Naive B cell (primary cell): Measurements from ENCODE around the gene CTRL. TPM values are rescaled to one million over a fixed set of nuclear protein-coding genes. Genes with fewer than 3 reads are reported as not detected.
A peak's percentile ranks its signal among the peaks of the same experiment; 100 is the strongest.
"Not testable (repeated sequence)": the region's sequence is repeated elsewhere in the genome, so short reads cannot be mapped to it uniquely, and the experiment has no call there.

Experiments
- ATAC-seq, 2 donors: fragments of 150-1000 bp; cut with Tn5 transposase; 2 replicates each; pipeline ENCODE4 v1.10.0; 2021; ENCODE audit warnings: low read depth in 2 of 2, mild to moderate bottlenecking in 2 of 2, moderate library complexity in 2 of 2
- DNase-seq: peaks from one replicate; pipeline ENCODE4 v3.0.0; 2022
- H3K27ac Mint-ChIP-seq, 6 donors: one replicate each; pipeline ENCODE4 v1.8.0; 2020 to 2022; ENCODE audit warnings: mild to moderate bottlenecking in 6 of 6, mixed read lengths in 6 of 6, moderate library complexity in 5 of 6, inconsistent platforms in 2 of 6
- H3K27me3 Mint-ChIP-seq, 3 donors: one replicate each; pipeline ENCODE4 v1.8.0; 2021 to 2022; ENCODE audit warnings: mixed read lengths in 3 of 3, mild to moderate bottlenecking in 1 of 3
- H3K36me3 Mint-ChIP-seq, 2 donors: one replicate each; pipeline ENCODE4 v1.8.0; 2020 to 2022; ENCODE audit warnings: mixed read lengths in 2 of 2, inconsistent platforms in 1 of 2, mild to moderate bottlenecking in 1 of 2
- H3K4me1 Mint-ChIP-seq, 3 donors: one replicate each; pipeline ENCODE4 v1.8.0; 2020 to 2022; ENCODE audit warnings: mixed read lengths in 3 of 3, inconsistent platforms in 1 of 3, mild to moderate bottlenecking in 1 of 3, moderate library complexity in 1 of 3
- H3K4me3 Mint-ChIP-seq, 8 donors: one replicate each; pipeline ENCODE4 v1.8.0; 2020 to 2022; ENCODE audit warnings: mild to moderate bottlenecking in 8 of 8, mixed read lengths in 8 of 8, moderate library complexity in 8 of 8, inconsistent platforms in 2 of 8
- H3K9me3 Mint-ChIP-seq, 7 donors: one replicate each; pipeline ENCODE4 v1.8.0; 2020 to 2022; ENCODE audit warnings: mixed read lengths in 7 of 7, mild to moderate bottlenecking in 5 of 7, inconsistent platforms in 2 of 7, moderate library complexity in 1 of 7
- polyA plus RNA-seq, 6 donors: library from polyadenylated mRNA; unstranded; fragments of 300-500 nt; fragmentation: Illumina TruSeq; gene quantifications; one replicate each; pipeline ENCODE4 v1.2.3, GENCODE V29; 2021; ENCODE audit warnings: low read depth in 6 of 6

Gene CTRL
- polyA plus RNA-seq, 6 donors from 2014 or later = 0.65 to 3.2 (median 1.3) TPM

GRCh38 chr16:67917852-67918236, 13.8 kb downstream of the CTRL start:
- no peak for DNase-seq
- H3K27me3 Mint-ChIP-seq = no peaks in the 10 kb centered on the region
- H3K4me1 Mint-ChIP-seq = peaks cover 19 to 39% (median 31%) of the 10 kb centered on the region in 3 donors
- peak overlapping the region in 1 of 6 donors; percentile 12 for H3K27ac Mint-ChIP-seq
- no peaks in the 10 kb centered on the region for H3K9me3 Mint-ChIP-seq
- H3K4me3 Mint-ChIP-seq = no peak overlapping the region
- ATAC-seq = no peak
- peaks cover 0 to 8% of the 10 kb centered on the region in 2 donors for H3K36me3 Mint-ChIP-seq

DNA sequence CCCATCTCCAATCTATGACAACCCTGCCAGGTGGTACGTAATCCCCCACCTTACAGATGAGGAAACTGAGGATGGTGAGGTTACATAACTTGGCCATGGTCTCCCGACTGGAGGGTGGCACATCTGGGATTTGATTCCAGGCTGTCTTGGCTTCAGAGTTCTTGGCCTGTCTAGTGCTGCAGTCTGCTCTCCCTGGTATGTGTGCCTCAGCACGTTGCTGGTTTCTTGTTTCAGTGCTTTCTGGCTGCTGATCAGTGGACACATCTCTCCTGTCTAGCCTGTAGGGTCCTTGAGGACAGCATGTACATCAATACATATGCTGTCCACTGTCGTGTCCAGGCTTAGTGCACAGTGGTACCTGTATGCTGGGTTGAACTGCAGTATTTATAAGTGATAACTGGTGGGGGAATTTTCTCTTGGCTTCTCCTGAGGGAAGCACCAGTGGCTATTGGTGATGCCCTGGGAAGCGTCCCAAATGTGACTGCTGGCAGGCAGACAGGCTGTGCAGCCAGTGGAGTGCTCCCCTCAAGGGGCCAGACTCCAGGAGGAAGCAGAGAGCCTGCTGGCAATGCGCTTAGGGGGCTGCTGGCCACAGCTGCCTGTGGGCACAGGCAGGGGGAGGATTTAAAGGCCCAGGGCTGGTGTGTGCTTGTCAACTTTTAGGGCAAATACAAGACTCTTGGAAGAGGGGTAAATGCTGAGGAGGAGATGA, 14.4 kb downstream of the CTRL start:
- H3K27ac Mint-ChIP-seq = peak overlapping the region in 1 of 6 donors; percentile 19
- no peaks in the 10 kb centered on the region for H3K9me3 Mint-ChIP-seq
- no peaks in the 10 kb centered on the region for H3K27me3 Mint-ChIP-seq
- H3K4me3 Mint-ChIP-seq = no peak overlapping the region
- DNase-seq = no peak
- ATAC-seq = no peak
- H3K36me3 Mint-ChIP-seq = peaks cover 0 to 8% of the 10 kb centered on the region in 2 donors
- H3K4me1 Mint-ChIP-seq = peaks cover 19 to 37% (median 26%) of the 10 kb centered on the region in 3 donors

GRCh38 chr16:67915831-67916723, 15.6 kb downstream of the CTRL start:
- H3K36me3 Mint-ChIP-seq = peaks cover 0 to 8% of the 10 kb centered on the region in 2 donors
- ATAC-seq = no peak
- H3K4me3 Mint-ChIP-seq = peak overlapping the region in 1 of 8 donors; percentile 29
- no peaks in the 10 kb centered on the region for H3K27me3 Mint-ChIP-seq
- H3K9me3 Mint-ChIP-seq = no peaks in the 10 kb centered on the region
- DNase-seq = no peak
- H3K4me1 Mint-ChIP-seq = peaks cover 22 to 30% (median 24%) of the 10 kb centered on the region in 3 donors
- peak overlapping the region in 3 of 6 donors; percentile 13 to 91 (median 53) for H3K27ac Mint-ChIP-seq

DNA sequence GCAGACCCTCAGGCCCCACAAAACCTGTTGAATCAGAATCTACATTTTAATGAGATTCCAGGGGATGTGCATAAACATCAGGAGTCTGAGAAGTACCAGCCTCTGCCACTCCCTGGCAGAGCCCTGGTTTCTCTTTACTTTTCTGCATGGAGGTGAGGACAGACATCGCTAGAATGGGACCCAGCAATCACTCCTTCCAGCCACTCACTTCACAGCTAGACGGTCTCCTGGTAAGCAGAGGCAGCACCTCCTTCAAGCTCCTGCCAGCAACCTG, 16.2 kb downstream of the CTRL start:
- peaks cover 22 to 30% (median 24%) of the 10 kb centered on the region in 3 donors for H3K4me1 Mint-ChIP-seq
- H3K36me3 Mint-ChIP-seq, ATAC-seq, H3K9me3 Mint-ChIP-seq, H3K4me3 Mint-ChIP-seq, H3K27me3 Mint-ChIP-seq, DNase-seq, H3K27ac Mint-ChIP-seq: not testable (repeated sequence)

GRCh38 chr16:67914758-67915495, 16.7 kb downstream of the CTRL start:
- no peak overlapping the region for H3K4me3 Mint-ChIP-seq
- no peaks in the 10 kb centered on the region for H3K27me3 Mint-ChIP-seq
- DNase-seq (no peak), ATAC-seq (no peak)
- H3K27ac Mint-ChIP-seq = peak overlapping the region in 2 of 6 donors; percentile 48 to 66
- H3K36me3 Mint-ChIP-seq = peaks cover 0 to 8% of the 10 kb centered on the region in 2 donors
- no peaks in the 10 kb centered on the region for H3K9me3 Mint-ChIP-seq
- H3K4me1 Mint-ChIP-seq = peaks cover 22 to 30% (median 24%) of the 10 kb centered on the region in 3 donors

DNA sequence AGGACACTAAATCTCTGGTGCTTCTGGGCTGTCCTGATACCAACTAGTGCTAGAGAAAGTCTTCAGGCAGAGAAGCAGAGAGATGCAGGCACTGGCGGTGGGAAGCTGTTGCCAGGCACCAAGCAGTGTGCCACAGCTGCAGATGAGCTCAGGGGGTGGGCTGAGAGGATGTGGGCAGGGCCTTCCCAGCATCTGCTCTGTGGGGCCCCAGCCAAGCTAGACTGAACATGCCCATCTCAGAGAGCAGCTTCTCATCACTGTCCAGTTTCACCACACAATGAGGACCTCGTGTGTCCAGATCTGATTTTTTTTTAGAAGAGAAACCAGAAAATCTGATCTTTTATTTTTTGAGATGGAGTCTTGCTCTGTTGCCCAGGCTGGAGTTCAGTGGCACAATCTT, 21.5 kb downstream of the CTRL start:
- no peak for DNase-seq
- Mint-ChIP-seq H3K4me3 (no peak overlapping the region), H3K9me3 (no peaks in the 10 kb centered on the region)

DNA sequence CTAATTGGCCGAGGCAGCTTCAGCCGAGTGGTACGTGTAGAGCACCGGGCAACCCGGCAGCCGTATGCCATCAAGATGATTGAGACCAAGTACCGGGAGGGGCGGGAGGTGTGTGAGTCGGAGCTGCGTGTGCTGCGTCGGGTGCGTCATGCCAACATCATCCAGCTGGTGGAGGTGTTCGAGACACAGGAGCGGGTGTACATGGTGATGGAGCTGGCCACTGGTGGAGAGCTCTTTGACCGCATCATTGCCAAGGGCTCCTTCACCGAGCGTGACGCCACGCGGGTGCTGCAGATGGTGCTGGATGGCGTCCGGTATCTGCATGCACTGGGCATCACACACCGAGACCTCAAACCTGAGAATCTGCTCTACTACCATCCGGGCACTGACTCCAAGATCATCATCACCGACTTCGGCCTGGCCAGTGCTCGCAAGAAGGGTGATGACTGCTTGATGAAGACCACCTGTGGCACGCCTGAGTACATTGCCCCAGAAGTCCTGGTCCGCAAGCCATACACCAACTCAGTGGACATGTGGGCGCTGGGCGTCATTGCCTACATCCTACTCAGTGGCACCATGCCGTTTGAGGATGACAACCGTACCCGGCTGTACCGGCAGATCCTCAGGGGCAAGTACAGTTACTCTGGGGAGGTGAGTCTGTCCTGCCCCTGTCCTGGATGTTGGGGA, 22.5 kb downstream of the CTRL start:
- H3K27ac Mint-ChIP-seq = peak overlapping the region in 3 of 6 donors; percentile 18 to 92 (median 87)
- H3K36me3 Mint-ChIP-seq = no peaks in the 10 kb centered on the region
- no peak overlapping the region for H3K4me3 Mint-ChIP-seq
- H3K9me3 Mint-ChIP-seq = no peaks in the 10 kb centered on the region
- ATAC-seq = no peak
- no peaks in the 10 kb centered on the region for H3K27me3 Mint-ChIP-seq
- no peak for DNase-seq
- peaks cover 5 to 15% (median 12%) of the 10 kb centered on the region in 3 donors for H3K4me1 Mint-ChIP-seq

More for the DNA sequence above, 21.5 kb downstream of the CTRL start:
- H3K27me3 Mint-ChIP-seq = no peaks in the 10 kb centered on the region
- H3K27ac Mint-ChIP-seq = peak overlapping the region in 1 of 6 donors; percentile 18
- H3K36me3 Mint-ChIP-seq = no peaks in the 10 kb centered on the region
- H3K4me1 Mint-ChIP-seq = peaks cover 5 to 18% (median 10%) of the 10 kb centered on the region in 3 donors
- ATAC-seq = peak in 1 of 2 donors; percentile 30

DNA sequence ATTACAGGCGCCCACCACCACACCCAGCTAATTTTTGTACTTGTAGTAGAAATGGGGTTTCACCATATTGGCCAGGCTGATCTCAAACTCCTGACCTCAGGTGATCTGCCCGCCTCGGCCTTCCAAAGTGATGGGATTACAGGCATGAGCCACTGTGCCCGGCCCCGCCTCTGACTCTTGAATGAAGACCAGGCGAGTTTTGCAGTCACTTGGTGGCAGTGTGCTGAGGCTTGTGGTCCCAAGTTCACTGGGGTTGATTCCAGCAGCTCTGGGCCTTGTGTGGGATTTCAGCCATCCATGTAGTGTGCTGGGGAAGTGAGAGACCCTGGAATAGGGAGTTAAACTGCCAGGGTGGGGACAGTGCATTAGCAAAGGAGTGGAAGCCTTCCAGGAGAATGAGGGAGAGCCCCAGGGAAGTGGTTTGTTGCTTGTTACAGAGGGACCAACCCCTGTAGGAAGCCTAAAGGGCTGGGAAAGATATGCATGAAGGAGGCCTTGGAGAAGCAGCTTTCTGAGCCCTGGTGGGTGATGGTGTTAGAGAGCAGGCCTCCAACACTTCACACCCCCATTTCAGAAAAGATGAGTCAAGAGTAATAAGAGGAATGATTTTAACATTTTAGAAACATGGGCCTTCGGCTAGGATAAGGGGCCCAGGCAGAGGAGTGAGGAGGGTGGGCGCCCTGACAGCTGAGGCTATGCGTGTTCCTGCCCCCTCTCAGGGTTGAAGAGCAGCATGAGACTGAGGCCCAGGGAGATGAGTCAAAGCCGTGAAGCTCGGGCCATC, 24.1 kb downstream of the CTRL start:
- DNase-seq (no peak), ATAC-seq (no peak)
- no peaks in the 10 kb centered on the region for H3K9me3 Mint-ChIP-seq
- peaks cover 7 to 16% (median 14%) of the 10 kb centered on the region in 3 donors for H3K4me1 Mint-ChIP-seq
- H3K27ac Mint-ChIP-seq = peak overlapping the region in 3 of 6 donors; percentile 16 to 72 (median 49)
- no peaks in the 10 kb centered on the region for H3K36me3 Mint-ChIP-seq
- H3K4me3 Mint-ChIP-seq = peak overlapping the region in 1 of 8 donors; percentile 9
- no peaks in the 10 kb centered on the region for H3K27me3 Mint-ChIP-seq

DNA sequence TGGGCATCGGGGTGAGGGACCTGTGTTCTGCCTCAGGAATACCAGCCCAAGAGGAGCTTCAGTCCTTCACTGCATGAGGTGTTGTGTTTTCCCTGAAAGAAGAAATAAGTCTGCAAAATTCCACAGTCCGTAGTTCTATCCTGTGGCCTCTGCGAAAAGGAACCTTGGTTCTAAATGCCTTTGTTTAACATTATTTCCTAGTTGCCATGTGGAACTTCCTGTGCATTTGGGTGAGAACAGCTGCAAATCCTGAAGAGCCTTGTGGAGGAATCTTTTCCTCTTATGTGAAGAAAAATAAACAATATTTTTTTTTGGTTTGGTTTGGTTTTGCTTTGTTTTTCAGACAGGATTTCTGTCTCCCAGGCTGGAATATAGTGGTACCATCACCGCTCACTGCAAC, 28.8 kb downstream of the CTRL start:
- no peak for DNase-seq
- ATAC-seq = no peak
- Mint-ChIP-seq H3K9me3 (no peaks in the 10 kb centered on the region), H3K4me3 (no peak overlapping the region), H3K36me3 (no peaks in the 10 kb centered on the region), H3K27ac (peak overlapping the region in 1 of 6 donors; percentile 47), H3K27me3 (no peaks in the 10 kb centered on the region), H3K4me1 (peaks cover 19 to 32% (median 22%) of the 10 kb centered on the region in 3 donors)

DNA sequence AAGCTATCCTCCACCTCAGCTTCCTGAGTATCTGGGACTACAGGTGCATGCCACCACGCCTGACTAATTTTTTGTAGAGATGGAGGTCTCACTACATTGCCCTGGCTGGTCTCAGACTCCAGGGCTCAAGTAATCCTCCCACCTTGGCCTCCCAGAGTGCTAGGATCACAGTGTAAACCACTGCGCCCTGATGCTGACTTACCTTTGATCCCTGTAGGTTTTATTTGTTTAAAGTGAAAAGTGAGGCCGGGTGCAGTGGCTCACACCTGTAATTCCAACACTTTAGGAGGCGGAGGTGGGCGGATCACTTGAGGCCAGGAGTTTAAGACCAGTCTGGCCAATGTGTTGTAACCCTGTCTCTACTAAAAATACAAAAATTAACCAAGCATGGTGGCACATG, 29.9 kb downstream of the CTRL start:
- ATAC-seq (no peak), DNase-seq (no peak)
- Mint-ChIP-seq H3K27ac (no peak overlapping the region), H3K9me3 (no peaks in the 10 kb centered on the region), H3K4me1 (peaks cover 23 to 43% (median 27%) of the 10 kb centered on the region in 3 donors), H3K27me3 (no peaks in the 10 kb centered on the region), H3K4me3 (no peak overlapping the region), H3K36me3 (no peaks in the 10 kb centered on the region)

GRCh38 chr16:67897231-67897630, 34.4 kb downstream of the CTRL start:
- H3K4me3 Mint-ChIP-seq = peak overlapping the region in 1 of 8 donors; percentile 57

GRCh38 chr16:67893743-67894399, 37.8 kb downstream of the CTRL start:
- DNase-seq (no peak), ATAC-seq (no peak)
- H3K4me1 Mint-ChIP-seq = peaks cover 19 to 55% (median 37%) of the 10 kb centered on the region in 3 donors
- H3K9me3 Mint-ChIP-seq = no peaks in the 10 kb centered on the region
- H3K4me3 Mint-ChIP-seq = peak overlapping the region; percentile 80 to 97 (median 94)
- H3K27me3 Mint-ChIP-seq = no peaks in the 10 kb centered on the region
- H3K36me3 Mint-ChIP-seq = no peaks in the 10 kb centered on the region
- H3K27ac Mint-ChIP-seq = peak overlapping the region; percentile 92 to 97 (median 95)

More at GRCh38 chr16:67897231-67897630, 34.4 kb downstream of the CTRL start:
- ATAC-seq = no peak
- Mint-ChIP-seq H3K27me3 (no peaks in the 10 kb centered on the region), H3K27ac (peak overlapping the region in 2 of 6 donors; percentile 50 to 86), H3K36me3 (no peaks in the 10 kb centered on the region), H3K4me1 (peaks cover 30 to 74% (median 49%) of the 10 kb centered on the region in 3 donors), H3K9me3 (no peaks in the 10 kb centered on the region)
- no peak for DNase-seq
